GM23338 (cell line): ENCODE measurements around the gene RXRB. TPM values are rescaled to one million over a fixed set of nuclear protein-coding genes. Genes with fewer than 3 reads are reported as not detected.

ENCODE experiments used
- ATAC-seq: fragments of 200-7000 bp; cut with Tn5 transposase; 3 replicates; pipeline ENCODE4 v1.9.1; 2020
- DNase-seq: peaks from one replicate; pipeline ENCODE4 v3.0.0-alpha.2; 2015; ENCODE audit warnings: low spot score
- H2AFZ ChIP-seq: fragments of 200-600 bp; sonication (generic); 2 replicates; pipeline ENCODE4 v1.8.0; 2016; ENCODE audit warnings: antibody characterized with exemption, mild to moderate bottlenecking, moderate library complexity
- H3F3A ChIP-seq: fragments of 200-600 bp; sonication (generic); replicated peaks from 2 replicates; pipeline ENCODE4 v1.8.0; 2017; ENCODE audit warnings: antibody characterized with exemption, mixed run types, low read depth
- H3K27ac ChIP-seq: fragments of 200-600 bp; sonication (generic); 2 replicates; pipeline ENCODE4 v1.6.1; 2016; ENCODE audit warnings: low read depth
- H3K27me3 ChIP-seq: fragments of 200-600 bp; sonication (generic); 2 replicates; pipeline ENCODE4 v1.8.0; 2016; ENCODE audit warnings: mild to moderate bottlenecking, mixed run types, moderate library complexity; ENCODE audit not compliant: insufficient read depth
- H3K36me3 ChIP-seq: fragments of 200-600 bp; sonication (generic); 2 replicates; pipeline ENCODE4 v1.8.0; 2016; ENCODE audit warnings: mild to moderate bottlenecking; ENCODE audit not compliant: insufficient read depth
- H3K4me1 ChIP-seq: fragments of 200-600 bp; sonication (generic); 2 replicates; pipeline ENCODE4 v1.8.0; 2016; ENCODE audit warnings: mild to moderate bottlenecking, moderate library complexity; ENCODE audit not compliant: insufficient read depth
- H3K4me2 ChIP-seq: fragments of 200-600 bp; sonication (generic); 2 replicates; pipeline ENCODE4 v1.7.1; 2017; ENCODE audit warnings: mixed run types
- H3K4me3 ChIP-seq: fragments of 200-600 bp; sonication (generic); 2 replicates; pipeline ENCODE4 v1.6.1; 2016; ENCODE audit warnings: mixed run types
- H3K79me2 ChIP-seq: fragments of 200-600 bp; sonication (generic); replicated peaks from 2 replicates; pipeline ENCODE4 v1.8.0; 2017; ENCODE audit warnings: mild to moderate bottlenecking; ENCODE audit not compliant: insufficient read depth
- H3K9me2 ChIP-seq: fragments of 200-600 bp; sonication (generic); 2 replicates; pipeline ENCODE4 v1.8.0; 2017; ENCODE audit not compliant: insufficient read depth
- H4K20me1 ChIP-seq: fragments of 200-600 bp; sonication (generic); replicated peaks from 2 replicates; pipeline ENCODE4 v1.8.0; 2017; ENCODE audit warnings: mild to moderate bottlenecking; ENCODE audit not compliant: insufficient read depth
- H3K27ac Mint-ChIP-seq: 2 replicates; pipeline ENCODE4 v1.8.0; 2020; ENCODE audit warnings: inconsistent platforms, mild to moderate bottlenecking, moderate library complexity, mixed read lengths
- H3K27me3 Mint-ChIP-seq: 3 replicates; pipeline ENCODE4 v1.8.0; 2022; ENCODE audit warnings: low read depth, mild to moderate bottlenecking, moderate library complexity, mixed read lengths, inconsistent platforms; ENCODE audit not compliant: insufficient read depth, poor library complexity
- H3K36me3 Mint-ChIP-seq: 3 replicates; pipeline ENCODE4 v1.8.0; 2021; ENCODE audit warnings: low read depth, mild to moderate bottlenecking, inconsistent platforms, moderate library complexity, mixed read lengths
- H3K4me1 Mint-ChIP-seq: 3 replicates; pipeline ENCODE4 v1.8.0; 2020; ENCODE audit warnings: mild to moderate bottlenecking, inconsistent platforms, mixed read lengths
- H3K4me3 Mint-ChIP-seq: 3 replicates; pipeline ENCODE4 v1.8.0; 2021; ENCODE audit warnings: moderate library complexity, mild to moderate bottlenecking, inconsistent platforms, mixed read lengths
- H3K9me3 Mint-ChIP-seq: 3 replicates; pipeline ENCODE4 v1.8.0; 2020; ENCODE audit warnings: moderate library complexity, mild to moderate bottlenecking, inconsistent platforms, mixed read lengths
- CREB1 ChIP-seq: fragments of 250-450 bp; sonication (Bioruptor Pico); IDR thresholded peaks from 2 replicates; pipeline ENCODE4 v1.5.0; 2020; ENCODE audit warnings: low read depth, mild to moderate bottlenecking, moderate library complexity
- EZH2 ChIP-seq: fragments of 200-600 bp; sonication (generic); IDR thresholded peaks from one replicate; pipeline ENCODE4 v1.8.0; 2017; ENCODE audit warnings: antibody characterized with exemption, mild to moderate bottlenecking, low read depth; ENCODE audit not compliant: unreplicated experiment
- EZH2phosphoT487 ChIP-seq: fragments of 200-600 bp; sonication (generic); IDR thresholded peaks from one replicate; pipeline ENCODE4 v1.8.1; 2018; ENCODE audit warnings: antibody characterized with exemption; ENCODE audit not compliant: unreplicated experiment
- JUNB ChIP-seq: IDR thresholded peaks from one replicate; pipeline ENCODE4 v1.6.1; 2016; ENCODE audit warnings: antibody characterized with exemption; ENCODE audit not compliant: unreplicated experiment
- STAT1 ChIP-seq: IDR thresholded peaks from one replicate; pipeline ENCODE4 v1.6.1; 2016; ENCODE audit warnings: antibody characterized with exemption; ENCODE audit not compliant: unreplicated experiment
- polyA plus RNA-seq: library from polyadenylated mRNA; unstranded; fragments of >200 nt; fragmentation: Nextera tagmentation; extraction: Ambion mirVana; gene quantifications from 2 replicates; pipeline ENCODE4 v1.2.1, GENCODE V29; 2016
- total RNA-seq: library from RNA; depleted of rRNA; stranded (reverse); fragments of >200 nt; shearing (Covaris generic); gene quantifications from 2 replicates; pipeline ENCODE4 v1.2.3, GENCODE V29; 2014
- TF ChIP-seq, protein P1 (sequence below): fragments of 250-450 bp; sonication (Bioruptor Pico); IDR thresholded peaks from 2 replicates; pipeline ENCODE4 v1.5.0; 2020; ENCODE audit warnings: mild to moderate bottlenecking, moderate library complexity
- TF ChIP-seq, protein P2 (sequence below): IDR thresholded peaks from 2 replicates; pipeline ENCODE4 v1.6.1; 2016; ENCODE audit warnings: antibody characterized with exemption

RXRB gene
- total and polyA plus RNA-seq, 2 experiments from 2014 or later = 6.9 to 11.6 TPM

GRCh38 chr6:33191383-33192104, 8.9 kb downstream of the RXRB start (continued):
- TF ChIP-seq, protein P1, sequence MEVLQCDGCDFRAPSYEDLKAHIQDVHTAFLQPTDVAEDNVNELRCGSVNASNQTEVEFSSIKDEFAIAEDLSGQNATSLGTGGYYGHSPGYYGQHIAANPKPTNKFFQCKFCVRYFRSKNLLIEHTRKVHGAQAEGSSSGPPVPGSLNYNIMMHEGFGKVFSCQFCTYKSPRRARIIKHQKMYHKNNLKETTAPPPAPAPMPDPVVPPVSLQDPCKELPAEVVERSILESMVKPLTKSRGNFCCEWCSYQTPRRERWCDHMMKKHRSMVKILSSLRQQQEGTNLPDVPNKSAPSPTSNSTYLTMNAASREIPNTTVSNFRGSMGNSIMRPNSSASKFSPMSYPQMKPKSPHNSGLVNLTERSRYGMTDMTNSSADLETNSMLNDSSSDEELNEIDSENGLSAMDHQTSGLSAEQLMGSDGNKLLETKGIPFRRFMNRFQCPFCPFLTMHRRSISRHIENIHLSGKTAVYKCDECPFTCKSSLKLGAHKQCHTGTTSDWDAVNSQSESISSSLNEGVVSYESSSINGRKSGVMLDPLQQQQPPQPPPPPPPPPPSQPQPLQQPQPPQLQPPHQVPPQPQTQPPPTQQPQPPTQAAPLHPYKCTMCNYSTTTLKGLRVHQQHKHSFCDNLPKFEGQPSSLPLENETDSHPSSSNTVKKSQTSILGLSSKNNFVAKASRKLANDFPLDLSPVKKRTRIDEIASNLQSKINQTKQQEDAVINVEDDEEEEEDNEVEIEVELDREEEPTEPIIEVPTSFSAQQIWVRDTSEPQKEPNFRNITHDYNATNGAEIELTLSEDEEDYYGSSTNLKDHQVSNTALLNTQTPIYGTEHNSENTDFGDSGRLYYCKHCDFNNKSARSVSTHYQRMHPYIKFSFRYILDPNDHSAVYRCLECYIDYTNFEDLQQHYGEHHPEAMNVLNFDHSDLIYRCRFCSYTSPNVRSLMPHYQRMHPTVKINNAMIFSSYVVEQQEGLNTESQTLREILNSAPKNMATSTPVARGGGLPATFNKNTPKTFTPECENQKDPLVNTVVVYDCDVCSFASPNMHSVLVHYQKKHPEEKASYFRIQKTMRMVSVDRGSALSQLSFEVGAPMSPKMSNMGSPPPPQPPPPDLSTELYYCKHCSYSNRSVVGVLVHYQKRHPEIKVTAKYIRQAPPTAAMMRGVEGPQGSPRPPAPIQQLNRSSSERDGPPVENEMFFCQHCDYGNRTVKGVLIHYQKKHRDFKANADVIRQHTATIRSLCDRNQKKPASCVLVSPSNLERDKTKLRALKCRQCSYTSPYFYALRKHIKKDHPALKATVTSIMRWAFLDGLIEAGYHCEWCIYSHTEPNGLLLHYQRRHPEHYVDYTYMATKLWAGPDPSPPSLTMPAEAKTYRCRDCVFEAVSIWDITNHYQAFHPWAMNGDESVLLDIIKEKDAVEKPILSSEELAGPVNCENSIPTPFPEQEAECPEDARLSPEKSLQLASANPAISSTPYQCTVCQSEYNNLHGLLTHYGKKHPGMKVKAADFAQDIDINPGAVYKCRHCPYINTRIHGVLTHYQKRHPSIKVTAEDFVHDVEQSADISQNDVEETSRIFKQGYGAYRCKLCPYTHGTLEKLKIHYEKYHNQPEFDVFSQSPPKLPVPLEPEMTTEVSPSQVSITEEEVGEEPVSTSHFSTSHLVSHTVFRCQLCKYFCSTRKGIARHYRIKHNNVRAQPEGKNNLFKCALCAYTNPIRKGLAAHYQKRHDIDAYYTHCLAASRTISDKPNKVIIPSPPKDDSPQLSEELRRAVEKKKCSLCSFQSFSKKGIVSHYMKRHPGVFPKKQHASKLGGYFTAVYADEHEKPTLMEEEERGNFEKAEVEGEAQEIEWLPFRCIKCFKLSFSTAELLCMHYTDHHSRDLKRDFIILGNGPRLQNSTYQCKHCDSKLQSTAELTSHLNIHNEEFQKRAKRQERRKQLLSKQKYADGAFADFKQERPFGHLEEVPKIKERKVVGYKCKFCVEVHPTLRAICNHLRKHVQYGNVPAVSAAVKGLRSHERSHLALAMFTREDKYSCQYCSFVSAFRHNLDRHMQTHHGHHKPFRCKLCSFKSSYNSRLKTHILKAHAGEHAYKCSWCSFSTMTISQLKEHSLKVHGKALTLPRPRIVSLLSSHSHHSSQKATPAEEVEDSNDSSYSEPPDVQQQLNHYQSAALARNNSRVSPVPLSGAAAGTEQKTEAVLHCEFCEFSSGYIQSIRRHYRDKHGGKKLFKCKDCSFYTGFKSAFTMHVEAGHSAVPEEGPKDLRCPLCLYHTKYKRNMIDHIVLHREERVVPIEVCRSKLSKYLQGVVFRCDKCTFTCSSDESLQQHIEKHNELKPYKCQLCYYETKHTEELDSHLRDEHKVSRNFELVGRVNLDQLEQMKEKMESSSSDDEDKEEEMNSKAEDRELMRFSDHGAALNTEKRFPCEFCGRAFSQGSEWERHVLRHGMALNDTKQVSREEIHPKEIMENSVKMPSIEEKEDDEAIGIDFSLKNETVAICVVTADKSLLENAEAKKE (CRISPR knock-in tag) = no peak
- no peak for TF ChIP-seq CREB1 (CRISPR knock-in tag)
- no peak for TF ChIP-seq EZH2

- peaks cover 27% of the 10 kb centered on the region for H3K27me3 ChIP-seq
- Mint-ChIP-seq H3K9me3 (no peaks in the 10 kb centered on the region), H3K36me3 (peaks cover 12% of the 10 kb centered on the region), H3K4me3 (no peak overlapping the region; the same call in 2 of the 3 replicates), H3K4me1 (peaks cover 13% of the 10 kb centered on the region), H3K27me3 (peaks cover 19% of the 10 kb centered on the region), H3K27ac (no peak overlapping the region)
- H2AFZ ChIP-seq = no peak overlapping the region
- no peak overlapping the region for H3K27ac ChIP-seq
- no peaks in the 10 kb centered on the region for H3K9me2 ChIP-seq
- H3K4me3 ChIP-seq = no peak overlapping the region
- H3F3A ChIP-seq = 0 out of 2 replicates have a peak, but pooled peaks cover 2% of the 10 kb centered on the region
- H3K36me3 ChIP-seq = no peaks in the 10 kb centered on the region; the same call in 1 of the 2 replicates
- H3K4me1 ChIP-seq = peaks cover 11% of the 10 kb centered on the region
- H3K79me2 ChIP-seq = no peaks in the 10 kb centered on the region
- H3K4me2 ChIP-seq = no peak overlapping the region
- ATAC-seq (no peak), DNase-seq (no peak)
- H4K20me1 ChIP-seq = no peaks in the 10 kb centered on the region
- TF ChIP-seq STAT1 = no peak
- no peak for TF ChIP-seq EZH2phosphoT487
- TF ChIP-seq, protein P1 (CRISPR knock-in tag) = no peak
- TF ChIP-seq JUNB = no peak
- TF ChIP-seq, protein P2, sequence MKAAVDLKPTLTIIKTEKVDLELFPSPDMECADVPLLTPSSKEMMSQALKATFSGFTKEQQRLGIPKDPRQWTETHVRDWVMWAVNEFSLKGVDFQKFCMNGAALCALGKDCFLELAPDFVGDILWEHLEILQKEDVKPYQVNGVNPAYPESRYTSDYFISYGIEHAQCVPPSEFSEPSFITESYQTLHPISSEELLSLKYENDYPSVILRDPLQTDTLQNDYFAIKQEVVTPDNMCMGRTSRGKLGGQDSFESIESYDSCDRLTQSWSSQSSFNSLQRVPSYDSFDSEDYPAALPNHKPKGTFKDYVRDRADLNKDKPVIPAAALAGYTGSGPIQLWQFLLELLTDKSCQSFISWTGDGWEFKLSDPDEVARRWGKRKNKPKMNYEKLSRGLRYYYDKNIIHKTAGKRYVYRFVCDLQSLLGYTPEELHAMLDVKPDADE = no peak
Measured at GRCh38 chr6:33190504-33191107, 9.9 kb downstream of the RXRB start.
